Measurements from ENCODE around the gene PGRMC1.

The PGRMC1 gene

DNA sequence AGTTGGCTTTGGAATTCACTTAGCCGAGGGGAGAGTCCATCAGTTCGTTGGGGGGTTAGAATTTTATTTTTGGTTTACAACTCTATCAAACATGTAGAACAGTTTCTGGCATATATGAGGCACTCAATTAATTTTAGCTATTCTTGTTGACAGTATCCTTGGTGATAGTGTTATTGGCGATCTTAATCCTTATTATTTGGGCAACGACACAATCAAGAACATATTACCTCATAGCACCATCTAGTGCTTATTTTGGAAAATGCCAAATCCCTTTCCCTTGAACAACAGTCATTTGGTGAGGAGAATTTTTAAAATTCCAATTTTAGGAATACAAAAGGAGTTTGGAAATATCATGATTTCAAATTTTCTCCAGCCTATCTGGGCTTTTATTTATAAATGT lies 17.9 kb upstream of the PGRMC1 start:
- no peaks in the 10 kb centered on the region for H3K9me3 ChIP-seq (ENCODE audit: control insufficient read depth, insufficient read depth, low read depth, low read length)
- ChIA-PET CTCF (interaction anchor here (0.6 to 2.6 kb wide), 12 partner anchors 10 to 149 kb away, joined by 3 to 24 read pairs (median 4); no protein-coding TSS in a partner anchor), POLR2A (interaction anchor here (0.7 kb wide), 1 partner anchor 126 kb away, joined by 7 read pairs; no protein-coding TSS in a partner anchor)
- H3K36me3 ChIP-seq (ENCODE audit: control insufficient read depth in 2 of 2, insufficient read depth in 1 of 2, low read length in 2 of 2) = no peaks in the 10 kb centered on the region
- TF ChIP-seq ZNF830 (tag by site-specific recombination; IDR thresholded peaks at IDR 0.05; ENCODE audit: low read depth) (no peak), MEIS1 (CRISPR knock-in tag; IDR thresholded peaks at IDR 0.05; ENCODE audit: borderline replicate concordance) (no peak), ZNF391 (tag by site-specific recombination; IDR thresholded peaks at IDR 0.05; ENCODE audit: borderline replicate concordance, low read depth) (no peak), ZNF658 (tag by site-specific recombination; IDR thresholded peaks at IDR 0.05) (no peak), ZNF175 (tag by site-specific recombination; IDR thresholded peaks at IDR 0.05) (no peak), ZNF747 (tag by site-specific recombination; IDR thresholded peaks at IDR 0.05) (no peak), WT1 (tag by site-specific recombination; IDR thresholded peaks at IDR 0.05) (no peak), MZF1 (tag by site-specific recombination; IDR thresholded peaks at IDR 0.05; ENCODE audit: borderline replicate concordance) (peak; percentile 74; the same call in 1 of the 2 replicates), IKZF3 (tag by site-specific recombination; IDR thresholded peaks at IDR 0.05) (0 out of 2 replicates have a peak, but pooled peaks have one; percentile 38), MYNN (tag by site-specific recombination; IDR thresholded peaks at IDR 0.05; ENCODE audit: borderline replicate concordance) (no peak), ZNF654 (tag by site-specific recombination; IDR thresholded peaks at IDR 0.05; ENCODE audit: low read depth) (peak; percentile 85), SALL2 (tag by site-specific recombination; IDR thresholded peaks at IDR 0.05; ENCODE audit: borderline replicate concordance) (no peak), ZNF548 (tag by site-specific recombination; IDR thresholded peaks at IDR 0.05) (no peak), ZNF670 (tag by site-specific recombination; IDR thresholded peaks at IDR 0.05; ENCODE audit: low read depth) (no peak), PRDM1 (tag by site-specific recombination; IDR thresholded peaks at IDR 0.05) (no peak), ZBTB8A (tag by site-specific recombination; IDR thresholded peaks at IDR 0.05) (no peak), ZNF24 (tag by site-specific recombination; IDR thresholded peaks at IDR 0.05) (no peak), ZNF580 (tag by site-specific recombination; IDR thresholded peaks at IDR 0.05) (no peak), ZNF157 (tag by site-specific recombination; IDR thresholded peaks at IDR 0.05) (no peak), ZNF114 (tag by site-specific recombination; IDR thresholded peaks at IDR 0.05) (no peak), ZNF112 (tag by site-specific recombination; IDR thresholded peaks at IDR 0.05) (no peak), ZNF433 (tag by site-specific recombination; IDR thresholded peaks at IDR 0.05; ENCODE audit: low read depth) (no peak)
- TF ChIP-seq, protein P1, sequence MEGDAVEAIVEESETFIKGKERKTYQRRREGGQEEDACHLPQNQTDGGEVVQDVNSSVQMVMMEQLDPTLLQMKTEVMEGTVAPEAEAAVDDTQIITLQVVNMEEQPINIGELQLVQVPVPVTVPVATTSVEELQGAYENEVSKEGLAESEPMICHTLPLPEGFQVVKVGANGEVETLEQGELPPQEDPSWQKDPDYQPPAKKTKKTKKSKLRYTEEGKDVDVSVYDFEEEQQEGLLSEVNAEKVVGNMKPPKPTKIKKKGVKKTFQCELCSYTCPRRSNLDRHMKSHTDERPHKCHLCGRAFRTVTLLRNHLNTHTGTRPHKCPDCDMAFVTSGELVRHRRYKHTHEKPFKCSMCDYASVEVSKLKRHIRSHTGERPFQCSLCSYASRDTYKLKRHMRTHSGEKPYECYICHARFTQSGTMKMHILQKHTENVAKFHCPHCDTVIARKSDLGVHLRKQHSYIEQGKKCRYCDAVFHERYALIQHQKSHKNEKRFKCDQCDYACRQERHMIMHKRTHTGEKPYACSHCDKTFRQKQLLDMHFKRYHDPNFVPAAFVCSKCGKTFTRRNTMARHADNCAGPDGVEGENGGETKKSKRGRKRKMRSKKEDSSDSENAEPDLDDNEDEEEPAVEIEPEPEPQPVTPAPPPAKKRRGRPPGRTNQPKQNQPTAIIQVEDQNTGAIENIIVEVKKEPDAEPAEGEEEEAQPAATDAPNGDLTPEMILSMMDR (tag by site-specific recombination; IDR thresholded peaks at IDR 0.05) = 0 out of 2 replicates have a peak, but pooled peaks have one; percentile 21
- TF ChIP-seq, protein P2, sequence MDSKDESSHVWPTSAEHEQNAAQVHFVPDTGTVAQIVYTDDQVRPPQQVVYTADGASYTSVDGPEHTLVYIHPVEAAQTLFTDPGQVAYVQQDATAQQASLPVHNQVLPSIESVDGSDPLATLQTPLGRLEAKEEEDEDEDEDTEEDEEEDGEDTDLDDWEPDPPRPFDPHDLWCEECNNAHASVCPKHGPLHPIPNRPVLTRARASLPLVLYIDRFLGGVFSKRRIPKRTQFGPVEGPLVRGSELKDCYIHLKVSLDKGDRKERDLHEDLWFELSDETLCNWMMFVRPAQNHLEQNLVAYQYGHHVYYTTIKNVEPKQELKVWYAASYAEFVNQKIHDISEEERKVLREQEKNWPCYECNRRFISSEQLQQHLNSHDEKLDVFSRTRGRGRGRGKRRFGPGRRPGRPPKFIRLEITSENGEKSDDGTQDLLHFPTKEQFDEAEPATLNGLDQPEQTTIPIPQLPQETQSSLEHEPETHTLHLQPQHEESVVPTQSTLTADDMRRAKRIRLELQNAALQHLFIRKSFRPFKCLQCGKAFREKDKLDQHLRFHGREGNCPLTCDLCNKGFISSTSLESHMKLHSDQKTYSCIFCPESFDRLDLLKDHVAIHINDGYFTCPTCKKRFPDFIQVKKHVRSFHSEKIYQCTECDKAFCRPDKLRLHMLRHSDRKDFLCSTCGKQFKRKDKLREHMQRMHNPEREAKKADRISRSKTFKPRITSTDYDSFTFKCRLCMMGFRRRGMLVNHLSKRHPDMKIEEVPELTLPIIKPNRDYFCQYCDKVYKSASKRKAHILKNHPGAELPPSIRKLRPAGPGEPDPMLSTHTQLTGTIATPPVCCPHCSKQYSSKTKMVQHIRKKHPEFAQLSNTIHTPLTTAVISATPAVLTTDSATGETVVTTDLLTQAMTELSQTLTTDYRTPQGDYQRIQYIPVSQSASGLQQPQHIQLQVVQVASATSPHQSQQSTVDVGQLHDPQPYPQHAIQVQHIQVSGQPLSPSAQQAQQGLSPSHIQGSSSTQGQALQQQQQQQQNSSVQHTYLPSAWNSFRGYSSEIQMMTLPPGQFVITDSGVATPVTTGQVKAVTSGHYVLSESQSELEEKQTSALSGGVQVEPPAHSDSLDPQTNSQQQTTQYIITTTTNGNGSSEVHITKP (tag by site-specific recombination; IDR thresholded peaks at IDR 0.05) = peak; percentile 81
- TF ChIP-seq, protein P3, sequence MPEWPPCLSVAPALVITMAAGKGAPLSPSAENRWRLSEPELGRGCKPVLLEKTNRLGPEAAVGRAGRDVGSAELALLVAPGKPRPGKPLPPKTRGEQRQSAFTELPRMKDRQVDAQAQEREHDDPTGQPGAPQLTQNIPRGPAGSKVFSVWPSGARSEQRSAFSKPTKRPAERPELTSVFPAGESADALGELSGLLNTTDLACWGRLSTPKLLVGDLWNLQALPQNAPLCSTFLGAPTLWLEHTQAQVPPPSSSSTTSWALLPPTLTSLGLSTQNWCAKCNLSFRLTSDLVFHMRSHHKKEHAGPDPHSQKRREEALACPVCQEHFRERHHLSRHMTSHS (tag by site-specific recombination; IDR thresholded peaks at IDR 0.05) = no peak
- no peak overlapping the region for H3K4me3 ChIP-seq (ENCODE audit: low read depth, low read length)
- no peak overlapping the region for H3K27ac ChIP-seq (ENCODE audit: extremely low read depth, low read depth, low read length)
- H3K4me1 ChIP-seq (ENCODE audit: control insufficient read depth, insufficient read depth, low read length) = no peaks in the 10 kb centered on the region
